ENCODE data around the gene PRM2. TPM values are rescaled to one million over a fixed set of nuclear protein-coding genes. Genes with fewer than 3 reads are reported as not detected.
A peak's percentile ranks its signal among the peaks of the same experiment; 100 is the strongest.
"Not testable (repeated sequence)": the region's sequence is repeated elsewhere in the genome, so short reads cannot be mapped to it uniquely, and the experiment has no call there.

PRM2 gene
- total RNA-seq, 4 donors from 2014 or later, result not detected

DNA sequence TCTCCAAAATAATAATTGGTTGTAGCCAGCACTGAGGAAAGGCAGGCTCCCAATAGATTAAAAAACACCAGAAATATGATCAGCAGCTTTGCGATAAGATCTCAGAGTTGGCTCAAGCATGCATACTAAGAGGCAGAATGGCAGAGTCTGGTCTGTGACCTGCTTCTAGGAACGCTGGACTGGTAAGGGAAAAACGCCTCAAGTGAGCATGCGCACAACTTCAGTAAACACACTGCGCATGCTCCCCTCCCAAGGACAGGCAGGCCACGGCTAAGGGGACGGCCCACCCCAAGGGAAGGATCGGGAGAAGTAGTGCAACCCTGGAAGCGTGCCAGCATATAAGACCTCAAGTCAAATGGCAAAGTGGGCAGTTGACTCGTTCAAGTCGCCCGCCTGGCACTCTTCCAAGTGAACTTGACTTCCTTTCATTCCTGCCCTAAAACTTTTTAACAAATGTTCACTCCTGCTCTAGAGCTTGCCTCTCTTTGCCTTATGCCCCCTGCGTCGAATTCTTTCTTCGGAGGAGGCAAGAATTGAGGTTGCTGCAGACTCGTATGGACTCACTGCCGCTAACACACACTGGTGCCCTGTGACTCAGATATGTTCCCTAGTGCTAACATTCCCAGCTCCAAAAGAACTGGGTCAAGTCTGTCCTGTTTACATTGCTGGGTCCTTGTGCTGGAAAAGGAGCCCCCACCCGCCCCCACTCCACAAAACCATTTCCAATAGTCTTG lies 27.3 kb upstream of the PRM2 start:
- no peaks in the 10 kb centered on the region for H3K36me3 ChIP-seq
- DNase-seq, result no peak
- no peaks in the 10 kb centered on the region for H3K27me3 ChIP-seq
- H3K27ac ChIP-seq, result no peak overlapping the region
- peaks cover 0 to 17% (median 7%) of the 10 kb centered on the region in 4 donors for H3K4me1 ChIP-seq
- no peaks in the 10 kb centered on the region for H3K9me3 ChIP-seq
- TF ChIP-seq POLR2A (IDR thresholded peaks at IDR 0.05), result no peak
- TF ChIP-seq, protein P1, sequence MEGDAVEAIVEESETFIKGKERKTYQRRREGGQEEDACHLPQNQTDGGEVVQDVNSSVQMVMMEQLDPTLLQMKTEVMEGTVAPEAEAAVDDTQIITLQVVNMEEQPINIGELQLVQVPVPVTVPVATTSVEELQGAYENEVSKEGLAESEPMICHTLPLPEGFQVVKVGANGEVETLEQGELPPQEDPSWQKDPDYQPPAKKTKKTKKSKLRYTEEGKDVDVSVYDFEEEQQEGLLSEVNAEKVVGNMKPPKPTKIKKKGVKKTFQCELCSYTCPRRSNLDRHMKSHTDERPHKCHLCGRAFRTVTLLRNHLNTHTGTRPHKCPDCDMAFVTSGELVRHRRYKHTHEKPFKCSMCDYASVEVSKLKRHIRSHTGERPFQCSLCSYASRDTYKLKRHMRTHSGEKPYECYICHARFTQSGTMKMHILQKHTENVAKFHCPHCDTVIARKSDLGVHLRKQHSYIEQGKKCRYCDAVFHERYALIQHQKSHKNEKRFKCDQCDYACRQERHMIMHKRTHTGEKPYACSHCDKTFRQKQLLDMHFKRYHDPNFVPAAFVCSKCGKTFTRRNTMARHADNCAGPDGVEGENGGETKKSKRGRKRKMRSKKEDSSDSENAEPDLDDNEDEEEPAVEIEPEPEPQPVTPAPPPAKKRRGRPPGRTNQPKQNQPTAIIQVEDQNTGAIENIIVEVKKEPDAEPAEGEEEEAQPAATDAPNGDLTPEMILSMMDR (IDR thresholded peaks at IDR 0.05), result no peak
- no peak overlapping the region for H3K4me3 ChIP-seq

DNA sequence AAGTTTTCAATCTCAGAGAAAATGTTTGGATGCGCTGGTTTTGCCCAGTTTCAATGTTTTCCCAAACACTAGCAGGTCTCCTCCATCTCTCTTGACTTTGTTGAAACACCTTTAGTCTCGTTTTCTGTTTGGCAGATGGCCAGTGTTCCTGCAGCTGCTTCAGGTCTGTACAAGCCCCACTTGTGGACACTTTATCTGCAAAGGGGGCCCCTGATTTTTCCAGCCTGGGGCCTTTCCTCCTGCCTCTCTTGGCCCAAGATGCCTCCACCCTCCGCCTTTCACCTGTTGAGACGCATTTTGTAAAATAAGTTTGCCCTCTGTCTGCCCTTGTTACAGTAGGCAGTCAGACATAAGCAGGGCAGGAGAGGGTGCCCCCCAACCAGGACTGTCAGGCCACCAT lies 26.7 kb upstream of the PRM2 start:
- Histone ChIP-seq H3K4me1 (peaks cover 0 to 18% (median 7%) of the 10 kb centered on the region in 4 donors), H3K4me3 (no peak overlapping the region), H3K9me3 (no peaks in the 10 kb centered on the region), H3K27me3 (no peaks in the 10 kb centered on the region), H3K36me3 (no peaks in the 10 kb centered on the region), H3K27ac (no peak overlapping the region)
- no peak for DNase-seq
- TF ChIP-seq, protein P1 (IDR thresholded peaks at IDR 0.05), result no peak
- TF ChIP-seq POLR2A (IDR thresholded peaks at IDR 0.05), result no peak

DNA sequence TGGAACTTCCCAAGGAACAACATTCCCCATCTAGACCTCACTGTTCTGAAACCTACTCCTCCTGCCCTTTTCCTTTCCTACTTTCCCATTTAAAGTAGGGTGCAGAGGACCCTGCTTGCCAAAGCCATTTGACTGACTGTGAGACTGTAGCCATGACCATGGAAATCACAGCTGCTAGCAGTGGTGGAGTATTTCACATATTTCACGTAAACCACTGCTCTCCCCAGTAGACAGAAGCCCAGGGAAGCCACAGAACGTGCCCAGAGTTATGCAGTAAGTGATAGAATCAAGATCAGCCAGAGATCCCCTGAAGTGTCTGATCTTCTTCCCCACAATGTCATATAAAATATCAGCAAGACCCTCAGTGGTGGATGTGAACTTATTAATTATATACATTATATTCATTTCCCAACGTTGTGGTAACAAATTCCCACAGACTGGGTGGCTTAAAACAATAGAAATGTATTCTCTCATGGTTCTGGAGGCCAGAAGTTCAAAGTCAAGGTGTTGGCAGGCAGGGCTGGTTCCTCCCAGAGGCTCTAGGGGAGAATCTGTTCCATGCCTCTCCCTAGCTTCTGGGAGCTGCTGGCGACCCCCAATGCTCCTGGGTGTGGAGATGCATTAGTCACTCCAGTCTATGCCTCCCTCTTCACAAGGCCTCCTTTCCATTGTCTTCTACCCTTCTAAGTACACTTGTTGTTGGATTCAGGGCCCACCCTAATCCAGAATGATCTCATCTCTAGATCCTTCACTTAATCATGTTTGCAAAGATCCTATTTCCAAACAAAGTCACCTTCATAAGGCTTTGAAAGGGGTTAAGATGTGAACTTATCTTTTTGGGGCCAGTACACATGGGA lies 25.6 kb upstream of the PRM2 start:
- DNase-seq, result no peak
- TF ChIP-seq, protein P1 (IDR thresholded peaks at IDR 0.05), result no peak
- TF ChIP-seq POLR2A (IDR thresholded peaks at IDR 0.05), result no peak
- Histone ChIP-seq H3K27me3 (no peaks in the 10 kb centered on the region), H3K4me3 (no peak overlapping the region), H3K4me1 (peaks cover 4 to 21% (median 14%) of the 10 kb centered on the region in 4 donors), H3K27ac (no peak overlapping the region), H3K9me3 (no peaks in the 10 kb centered on the region), H3K36me3 (no peaks in the 10 kb centered on the region)

DNA sequence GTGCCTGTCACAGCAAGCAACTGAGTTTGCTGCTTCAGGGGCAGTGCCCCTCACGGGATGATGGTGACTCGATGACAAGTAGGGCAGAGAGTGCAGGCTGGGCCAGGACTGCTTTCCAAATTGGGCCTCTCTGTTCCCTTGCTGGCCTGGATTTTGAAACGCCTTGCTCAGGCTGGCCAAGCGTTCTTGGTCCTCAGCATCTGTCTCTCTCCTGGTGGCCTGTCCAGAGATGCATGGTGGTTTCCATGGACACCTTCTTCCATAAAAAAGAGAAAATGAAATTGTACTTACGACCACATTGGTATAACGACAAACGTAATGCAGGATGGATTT lies 24.2 kb upstream of the PRM2 start:
- Histone ChIP-seq H3K36me3 (no peaks in the 10 kb centered on the region), H3K9me3 (no peaks in the 10 kb centered on the region), H3K27me3 (no peaks in the 10 kb centered on the region), H3K27ac (peak overlapping the region in 1 of 4 donors; percentile 32), H3K4me3 (no peak overlapping the region), H3K4me1 (peaks cover 4 to 21% (median 15%) of the 10 kb centered on the region in 4 donors)
- DNase-seq, result no peak
- TF ChIP-seq POLR2A (IDR thresholded peaks at IDR 0.05), result no peak
- TF ChIP-seq, protein P1 (IDR thresholded peaks at IDR 0.05), result no peak

DNA sequence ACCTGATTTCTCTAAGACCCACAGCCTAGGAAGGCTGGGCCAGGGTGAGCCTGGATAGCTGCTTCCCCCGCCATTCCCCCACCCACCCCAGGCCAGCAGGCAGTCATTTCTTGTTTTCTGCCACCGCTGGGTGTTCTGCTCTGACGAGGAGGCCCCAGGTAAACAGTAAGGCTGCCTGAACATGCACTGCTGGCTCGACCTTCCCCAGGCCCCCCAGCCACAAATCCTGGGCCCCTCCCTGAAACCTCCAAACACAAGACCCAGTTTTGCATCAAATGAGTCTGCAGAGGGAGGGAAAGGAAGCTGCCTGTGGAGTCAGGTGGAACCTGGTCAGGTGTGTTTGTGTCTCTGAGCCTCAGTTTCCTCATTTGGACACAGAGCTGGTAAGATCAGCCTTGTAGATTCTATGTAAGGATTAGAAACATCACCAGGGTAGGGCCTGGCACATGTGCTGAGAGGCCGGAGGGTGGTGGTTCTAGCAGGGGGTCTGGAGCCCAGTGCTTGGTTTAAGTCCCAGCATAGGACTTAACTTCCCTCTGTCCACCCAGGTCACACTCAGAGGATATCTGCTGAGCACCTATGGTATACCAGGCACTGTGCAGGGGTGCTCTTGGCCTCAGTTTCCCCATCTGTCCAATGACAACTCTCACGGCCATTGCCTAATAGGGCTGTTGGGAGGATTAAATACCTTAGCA lies 23.7 kb upstream of the PRM2 start:
- TF ChIP-seq, protein P1 (IDR thresholded peaks at IDR 0.05), result no peak
- TF ChIP-seq POLR2A (IDR thresholded peaks at IDR 0.05), result no peak
- Histone ChIP-seq H3K36me3 (no peaks in the 10 kb centered on the region), H3K27ac (peak overlapping the region in 1 of 4 donors; percentile 32), H3K4me3 (no peak overlapping the region), H3K9me3 (no peaks in the 10 kb centered on the region), H3K27me3 (no peaks in the 10 kb centered on the region), H3K4me1 (peaks cover 4 to 21% (median 15%) of the 10 kb centered on the region in 4 donors)
- peak in 1 of 3 donors; percentile 53 for DNase-seq

DNA sequence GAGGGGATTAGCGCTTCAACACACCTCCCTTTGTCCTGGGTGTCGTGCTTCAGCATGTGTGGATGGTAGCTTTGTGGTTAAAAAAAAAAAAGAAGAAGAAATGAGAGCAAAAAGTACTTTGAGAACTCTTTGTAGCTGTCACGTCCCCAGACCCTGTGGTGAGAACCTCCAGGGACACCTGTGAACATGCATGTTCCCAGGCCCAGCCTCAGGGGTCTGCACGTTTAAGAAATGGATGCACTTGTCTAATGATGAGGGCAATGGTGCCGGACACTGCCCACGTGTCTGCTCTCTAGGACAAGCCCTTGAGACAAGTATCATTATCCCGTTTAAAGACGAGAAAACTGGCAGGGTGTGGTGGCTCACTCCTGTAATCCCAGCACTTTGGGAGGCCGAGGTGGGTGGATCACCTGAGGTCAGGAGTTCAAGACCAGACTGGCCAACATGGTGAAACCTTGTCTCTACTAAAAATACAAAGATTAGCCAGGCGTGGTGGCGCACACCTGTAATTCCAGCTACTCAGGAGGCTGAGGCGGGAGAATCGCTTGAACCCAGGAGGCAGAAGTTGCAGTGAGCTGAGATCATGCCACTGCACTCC lies 22.8 kb upstream of the PRM2 start:
- DNase-seq, result peak in 2 of 3 donors; percentile 67
- H3K36me3 ChIP-seq, H3K4me3 ChIP-seq, H3K27me3 ChIP-seq, H3K9me3 ChIP-seq: not testable (repeated sequence)
- peaks cover 4 to 21% (median 15%) of the 10 kb centered on the region in 4 donors for H3K4me1 ChIP-seq
- peak overlapping the region in 1 of 4 donors; percentile 77 for H3K27ac ChIP-seq

Data from Peyer's patch (tissue), 4 donors.